Measurements from ENCODE around the gene YAP1.

YAP1 gene

GRCh38 chr11:102163368-102163767 lies 53.1 kb downstream of the YAP1 start:
- DNase-seq (ENCODE audit: low read depth): no peak

- DNase-seq (ENCODE audit: low read depth): no peak
Measured at GRCh38 chr11:102166175-102167064, 56.2 kb downstream of the YAP1 start.

GRCh38 chr11:102168481-102168880 lies 58.2 kb downstream of the YAP1 start:
- no peak for DNase-seq (ENCODE audit: low read depth)

- DNase-seq (ENCODE audit: low read depth): no peak
Measured at GRCh38 chr11:102171101-102171500, 60.9 kb downstream of the YAP1 start.

- no peak for DNase-seq (ENCODE audit: low read depth)
Measured at GRCh38 chr11:102172127-102172848, 62.0 kb downstream of the YAP1 start.

- no peak for DNase-seq (ENCODE audit: low read depth)
Measured at GRCh38 chr11:102177126-102177525, 66.9 kb downstream of the YAP1 start.

- DNase-seq (ENCODE audit: low read depth): no peak
Measured at GRCh38 chr11:102177974-102178631, 67.9 kb downstream of the YAP1 start.

- DNase-seq (ENCODE audit: low read depth): no peak
Measured at GRCh38 chr11:102179371-102179770, 69.1 kb downstream of the YAP1 start.

GRCh38 chr11:102184269-102184987 lies 74.2 kb downstream of the YAP1 start:
- DNase-seq (ENCODE audit: low read depth): no peak

GRCh38 chr11:102186551-102187191 lies 76.4 kb downstream of the YAP1 start:
- no peak for DNase-seq (ENCODE audit: low read depth)

- no peak for DNase-seq (ENCODE audit: low read depth)
Measured at GRCh38 chr11:102187416-102188151, 77.3 kb downstream of the YAP1 start.

GRCh38 chr11:102188488-102188887 lies 78.2 kb downstream of the YAP1 start:
- DNase-seq (ENCODE audit: low read depth): no peak

GRCh38 chr11:102191832-102192231 lies 81.6 kb downstream of the YAP1 start:
- DNase-seq (ENCODE audit: low read depth): no peak

GRCh38 chr11:102192349-102193066 lies 82.3 kb downstream of the YAP1 start:
- no peak for DNase-seq (ENCODE audit: low read depth)

- no peak for DNase-seq (ENCODE audit: low read depth)
Measured at GRCh38 chr11:102194257-102194656, 84.0 kb downstream of the YAP1 start.

GRCh38 chr11:102194990-102195389 lies 84.7 kb downstream of the YAP1 start:
- DNase-seq (ENCODE audit: low read depth): no peak

GRCh38 chr11:102196351-102196750 lies 86.1 kb downstream of the YAP1 start:
- DNase-seq (ENCODE audit: low read depth): no peak

- DNase-seq (ENCODE audit: low read depth): no peak
Measured at GRCh38 chr11:102196816-102197215, 86.6 kb downstream of the YAP1 start.

GRCh38 chr11:102197670-102198139 lies 87.5 kb downstream of the YAP1 start:
- DNase-seq (ENCODE audit: low read depth): no peak

- DNase-seq (ENCODE audit: low read depth): no peak
Measured at GRCh38 chr11:102199673-102200072, 89.4 kb downstream of the YAP1 start.
